ENCODE measurements around the gene SMIM12.

The SMIM12 gene

GRCh38 chr1:34896612-34897011, 37.1 kb upstream of the SMIM12 start:
- Histone ChIP-seq H4K20me1 (ENCODE audit: insufficient read depth) (no peaks in the 10 kb centered on the region), H3K9ac (no peak overlapping the region), H3K4me2 (no peak overlapping the region), H3K27ac (no peak overlapping the region), H3K36me3 (ENCODE audit: insufficient read depth) (no peaks in the 10 kb centered on the region; the same call in 1 of the 2 replicates), H3K4me3 (IDR thresholded peaks at IDR 0.05; ENCODE audit: insufficient read depth, low read depth, low read length) (no peak overlapping the region), H3K4me1 (ENCODE audit: low read depth, poor library complexity, severe bottlenecking) (no peaks in the 10 kb centered on the region), H3K27me3 (ENCODE audit: insufficient read depth, low read depth) (peaks cover 13% of the 10 kb centered on the region), H2AFZ (ENCODE audit: low read depth) (no peak overlapping the region), H3K79me2 (ENCODE audit: insufficient read depth, low read depth) (no peaks in the 10 kb centered on the region)
- TF ChIP-seq, protein P1, sequence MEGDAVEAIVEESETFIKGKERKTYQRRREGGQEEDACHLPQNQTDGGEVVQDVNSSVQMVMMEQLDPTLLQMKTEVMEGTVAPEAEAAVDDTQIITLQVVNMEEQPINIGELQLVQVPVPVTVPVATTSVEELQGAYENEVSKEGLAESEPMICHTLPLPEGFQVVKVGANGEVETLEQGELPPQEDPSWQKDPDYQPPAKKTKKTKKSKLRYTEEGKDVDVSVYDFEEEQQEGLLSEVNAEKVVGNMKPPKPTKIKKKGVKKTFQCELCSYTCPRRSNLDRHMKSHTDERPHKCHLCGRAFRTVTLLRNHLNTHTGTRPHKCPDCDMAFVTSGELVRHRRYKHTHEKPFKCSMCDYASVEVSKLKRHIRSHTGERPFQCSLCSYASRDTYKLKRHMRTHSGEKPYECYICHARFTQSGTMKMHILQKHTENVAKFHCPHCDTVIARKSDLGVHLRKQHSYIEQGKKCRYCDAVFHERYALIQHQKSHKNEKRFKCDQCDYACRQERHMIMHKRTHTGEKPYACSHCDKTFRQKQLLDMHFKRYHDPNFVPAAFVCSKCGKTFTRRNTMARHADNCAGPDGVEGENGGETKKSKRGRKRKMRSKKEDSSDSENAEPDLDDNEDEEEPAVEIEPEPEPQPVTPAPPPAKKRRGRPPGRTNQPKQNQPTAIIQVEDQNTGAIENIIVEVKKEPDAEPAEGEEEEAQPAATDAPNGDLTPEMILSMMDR (conservative IDR thresholded peaks at IDR 0.05; ENCODE audit: low read depth, low read length): no peak

DNA sequence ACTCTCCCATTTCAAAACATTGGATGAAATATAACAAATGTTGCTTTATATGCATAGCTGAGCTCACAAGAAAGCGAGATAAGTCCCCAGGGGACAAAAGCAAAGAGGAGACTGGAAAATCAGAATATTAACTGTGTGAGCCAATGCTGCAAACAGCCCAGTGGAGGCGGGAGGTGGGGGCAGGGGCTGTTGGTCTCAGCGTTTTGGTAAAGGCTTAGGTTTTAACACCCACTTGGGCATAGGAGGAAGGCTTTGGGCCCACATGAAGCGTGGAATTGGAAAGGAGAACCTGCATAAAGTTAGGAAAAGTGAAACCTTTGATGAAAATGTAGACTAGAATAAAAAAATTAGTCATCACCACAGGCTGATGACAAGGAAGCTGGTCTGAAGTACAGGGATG, 30.2 kb upstream of the SMIM12 start:
- Histone ChIP-seq H3K4me2 (no peak overlapping the region), H3K9ac (no peak overlapping the region), H3K27me3 (ENCODE audit: insufficient read depth, low read depth) (no peaks in the 10 kb centered on the region), H3K79me2 (ENCODE audit: insufficient read depth, low read depth) (no peaks in the 10 kb centered on the region), H2AFZ (ENCODE audit: low read depth) (no peak overlapping the region), H3K36me3 (ENCODE audit: insufficient read depth) (no peaks in the 10 kb centered on the region; the same call in 1 of the 2 replicates), H3K4me1 (ENCODE audit: low read depth, poor library complexity, severe bottlenecking) (no peaks in the 10 kb centered on the region), H3K4me3 (IDR thresholded peaks at IDR 0.05; ENCODE audit: insufficient read depth, low read depth, low read length) (no peak overlapping the region), H4K20me1 (ENCODE audit: insufficient read depth) (no peaks in the 10 kb centered on the region), H3K27ac (no peak overlapping the region)
- TF ChIP-seq, protein P1 (conservative IDR thresholded peaks at IDR 0.05; ENCODE audit: low read depth, low read length): no peak

GRCh38 chr1:34887593-34887992, 28.0 kb upstream of the SMIM12 start:
- no peaks in the 10 kb centered on the region for H3K4me1 ChIP-seq (ENCODE audit: low read depth, poor library complexity, severe bottlenecking)
- no peaks in the 10 kb centered on the region for H3K27me3 ChIP-seq (ENCODE audit: insufficient read depth, low read depth)

DNA sequence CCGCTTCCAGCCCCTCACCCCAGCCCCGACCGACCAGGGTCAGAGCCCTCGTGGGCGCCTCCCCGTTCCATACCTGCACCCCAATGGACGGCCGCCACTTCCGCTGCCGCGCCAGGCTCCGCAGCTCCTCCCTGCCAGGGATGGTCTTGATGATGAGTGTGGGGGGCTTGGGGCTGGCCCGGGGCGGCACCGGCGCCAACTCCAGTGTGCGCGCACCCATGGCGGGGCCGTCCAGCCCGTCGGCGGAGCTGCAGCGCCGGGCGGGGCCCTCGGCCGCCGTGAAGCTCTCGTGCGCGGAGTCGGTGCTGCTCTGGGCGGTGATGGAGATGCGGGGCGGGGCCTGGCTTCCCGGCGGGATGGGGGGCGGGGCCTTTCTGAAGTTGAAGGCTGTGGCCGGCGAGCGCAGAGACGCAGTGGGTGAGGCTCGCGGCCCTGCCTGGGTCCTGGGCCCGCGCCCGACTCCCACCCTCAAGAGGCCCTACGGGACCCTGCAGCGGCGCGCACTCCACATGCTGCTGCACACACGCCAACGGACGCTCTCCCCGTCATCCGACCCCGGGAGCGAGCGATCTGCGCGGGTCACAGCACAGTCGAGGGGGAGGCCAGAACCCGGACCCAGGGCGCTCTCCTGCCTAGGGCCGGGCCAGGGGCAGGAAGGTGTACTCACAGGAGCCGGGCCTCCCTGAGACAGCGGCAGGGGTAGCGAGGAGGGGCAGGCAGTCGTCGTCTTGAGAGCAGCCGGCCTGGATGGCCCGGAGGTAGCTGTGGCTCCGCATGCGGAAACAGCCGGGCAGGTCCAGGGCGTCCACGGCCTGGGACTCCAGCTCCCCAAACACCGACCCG, 26.1 kb upstream of the SMIM12 start:
- no peaks in the 10 kb centered on the region for H4K20me1 ChIP-seq (ENCODE audit: insufficient read depth)
- H3K36me3 ChIP-seq (ENCODE audit: insufficient read depth): no peaks in the 10 kb centered on the region
- no peak overlapping the region for H3K27ac ChIP-seq
- no peaks in the 10 kb centered on the region for H3K4me1 ChIP-seq (ENCODE audit: low read depth, poor library complexity, severe bottlenecking)
- H3K4me2 ChIP-seq: no peak overlapping the region
- no peak overlapping the region for H2AFZ ChIP-seq (ENCODE audit: low read depth)
- TF ChIP-seq, protein P1 (conservative IDR thresholded peaks at IDR 0.05; ENCODE audit: low read depth, low read length): no peak
- no peak overlapping the region for H3K9ac ChIP-seq
- no peaks in the 10 kb centered on the region for H3K27me3 ChIP-seq (ENCODE audit: insufficient read depth, low read depth)
- H3K4me3 ChIP-seq (IDR thresholded peaks at IDR 0.05; ENCODE audit: insufficient read depth, low read depth, low read length): no peak overlapping the region
- H3K79me2 ChIP-seq (ENCODE audit: insufficient read depth, low read depth): no peaks in the 10 kb centered on the region

More at GRCh38 chr1:34887593-34887992, 28.0 kb upstream of the SMIM12 start:
- Histone ChIP-seq H3K9ac (no peak overlapping the region), H2AFZ (ENCODE audit: low read depth) (no peak overlapping the region), H3K4me2 (no peak overlapping the region), H4K20me1 (ENCODE audit: insufficient read depth) (no peaks in the 10 kb centered on the region), H3K36me3 (ENCODE audit: insufficient read depth) (no peaks in the 10 kb centered on the region), H3K4me3 (IDR thresholded peaks at IDR 0.05; ENCODE audit: insufficient read depth, low read depth, low read length) (no peak overlapping the region), H3K79me2 (ENCODE audit: insufficient read depth, low read depth) (no peaks in the 10 kb centered on the region), H3K27ac (no peak overlapping the region)
- TF ChIP-seq, protein P1 (conservative IDR thresholded peaks at IDR 0.05; ENCODE audit: low read depth, low read length): no peak

Measured in KMS-11 (cell line).